ENCODE data around the gene LRBA. TPM values are rescaled to one million over a fixed set of nuclear protein-coding genes. Genes with fewer than 3 reads are reported as not detected.

LRBA gene
- total and polyA plus RNA-seq, 8 donors = 7.3 to 156 (median 73.9) TPM

DNA sequence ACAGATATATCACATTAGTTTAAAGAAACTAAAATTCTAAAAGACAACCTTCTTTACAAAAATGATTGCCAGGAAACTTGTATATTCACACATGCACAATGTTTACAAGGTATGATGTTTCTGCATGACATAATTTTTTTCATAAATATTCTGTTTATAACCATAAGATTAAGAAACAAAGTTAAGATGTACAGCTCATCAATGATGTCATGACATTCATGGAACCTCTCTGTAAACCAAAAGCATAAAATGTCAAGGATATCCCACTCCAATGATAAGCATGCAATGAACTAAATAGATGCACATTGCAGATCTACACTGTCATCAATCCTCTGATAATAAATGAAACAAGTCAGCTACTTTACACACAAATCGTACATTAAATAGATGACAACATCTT, 297.1 kb downstream of the LRBA start:
- Histone ChIP-seq H3K27me3 (no peaks in the 10 kb centered on the region), H3K36me3 (no peaks in the 10 kb centered on the region), H3K4me3 (no peak overlapping the region), H3K4me1 (peaks cover 1 to 17% (median 7%) of the 10 kb centered on the region in 4 donors), H3K9me3 (no peaks in the 10 kb centered on the region), H3K27ac (no peak overlapping the region)
- no peak for DNase-seq
- TF ChIP-seq, protein P1, sequence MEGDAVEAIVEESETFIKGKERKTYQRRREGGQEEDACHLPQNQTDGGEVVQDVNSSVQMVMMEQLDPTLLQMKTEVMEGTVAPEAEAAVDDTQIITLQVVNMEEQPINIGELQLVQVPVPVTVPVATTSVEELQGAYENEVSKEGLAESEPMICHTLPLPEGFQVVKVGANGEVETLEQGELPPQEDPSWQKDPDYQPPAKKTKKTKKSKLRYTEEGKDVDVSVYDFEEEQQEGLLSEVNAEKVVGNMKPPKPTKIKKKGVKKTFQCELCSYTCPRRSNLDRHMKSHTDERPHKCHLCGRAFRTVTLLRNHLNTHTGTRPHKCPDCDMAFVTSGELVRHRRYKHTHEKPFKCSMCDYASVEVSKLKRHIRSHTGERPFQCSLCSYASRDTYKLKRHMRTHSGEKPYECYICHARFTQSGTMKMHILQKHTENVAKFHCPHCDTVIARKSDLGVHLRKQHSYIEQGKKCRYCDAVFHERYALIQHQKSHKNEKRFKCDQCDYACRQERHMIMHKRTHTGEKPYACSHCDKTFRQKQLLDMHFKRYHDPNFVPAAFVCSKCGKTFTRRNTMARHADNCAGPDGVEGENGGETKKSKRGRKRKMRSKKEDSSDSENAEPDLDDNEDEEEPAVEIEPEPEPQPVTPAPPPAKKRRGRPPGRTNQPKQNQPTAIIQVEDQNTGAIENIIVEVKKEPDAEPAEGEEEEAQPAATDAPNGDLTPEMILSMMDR (IDR thresholded peaks at IDR 0.05) = no peak
- TF ChIP-seq EP300 (IDR thresholded peaks at IDR 0.05) (no peak), POLR2AphosphoS5 (IDR thresholded peaks at IDR 0.05) (no peak), POLR2A (IDR thresholded peaks at IDR 0.05) (no peak)
- WGBS, 5 donors = 87 to 98% (median 93%) methylated on average over 1 of the region's 1 CpG
- intact Hi-C loops (cut with DNase I; ENCODE audit: low total_unique reads) = no loop called here

DNA sequence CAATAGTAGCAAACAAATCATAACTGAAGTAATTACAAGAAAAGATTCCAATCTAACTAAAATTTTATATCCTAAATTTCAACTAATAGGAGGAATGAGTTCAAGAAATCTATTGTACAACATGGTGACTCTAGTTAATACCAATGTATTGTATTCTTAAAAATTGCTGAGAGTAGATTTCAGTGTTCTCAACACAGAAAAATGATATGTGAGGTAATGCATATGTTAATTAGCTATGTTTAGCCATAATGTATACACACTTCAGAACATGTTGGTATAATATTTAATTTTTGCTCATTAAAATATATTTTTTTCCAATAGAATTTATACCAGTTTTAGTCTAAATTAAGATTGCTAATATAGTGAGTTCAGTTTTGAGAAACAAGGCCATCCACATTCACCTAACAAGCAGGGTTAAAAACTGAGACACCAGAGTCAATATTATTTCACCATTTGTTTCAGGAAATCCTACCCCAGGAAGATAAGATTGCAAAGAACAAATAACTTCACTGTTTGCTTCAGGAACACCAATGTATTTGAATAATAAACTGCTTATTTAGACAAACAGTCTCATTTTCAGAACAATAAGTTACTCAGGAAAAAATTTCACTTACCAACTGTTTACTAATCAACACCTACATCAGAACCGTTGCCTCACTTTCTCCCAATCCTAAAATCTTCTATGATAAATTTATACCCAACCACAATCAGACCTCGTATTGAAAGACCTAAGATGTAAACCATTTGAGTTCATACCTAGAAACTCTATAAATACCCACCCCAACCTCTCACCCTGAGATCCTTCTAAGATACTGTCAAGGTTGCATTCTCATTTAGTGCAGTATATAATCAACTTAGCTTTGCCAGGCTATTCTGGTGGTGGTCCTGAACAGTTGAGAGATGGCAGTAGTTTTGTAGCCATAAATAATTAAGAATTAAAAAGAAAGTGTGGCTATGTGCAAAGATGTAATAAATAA, 300.3 kb downstream of the LRBA start:
- WGBS, 5 donors = 31 to 59% (median 52%) methylated on average over 2 of the region's 2 CpGs
- Histone ChIP-seq H3K4me3 (no peak overlapping the region), H3K27ac (no peak overlapping the region), H3K27me3 (no peaks in the 10 kb centered on the region), H3K36me3 (no peaks in the 10 kb centered on the region), H3K4me1 (peaks cover 0 to 9% (median 0%) of the 10 kb centered on the region in 4 donors), H3K9me3 (no peaks in the 10 kb centered on the region)
- peak in 1 of 2 donors; percentile 53 for DNase-seq
- TF ChIP-seq EP300 (IDR thresholded peaks at IDR 0.05) (no peak), POLR2A (IDR thresholded peaks at IDR 0.05) (no peak), POLR2AphosphoS5 (IDR thresholded peaks at IDR 0.05) (peak in 1 of 3 donors; percentile 55)
- intact Hi-C loops (cut with DNase I; ENCODE audit: low total_unique reads) = no loop called here

DNA sequence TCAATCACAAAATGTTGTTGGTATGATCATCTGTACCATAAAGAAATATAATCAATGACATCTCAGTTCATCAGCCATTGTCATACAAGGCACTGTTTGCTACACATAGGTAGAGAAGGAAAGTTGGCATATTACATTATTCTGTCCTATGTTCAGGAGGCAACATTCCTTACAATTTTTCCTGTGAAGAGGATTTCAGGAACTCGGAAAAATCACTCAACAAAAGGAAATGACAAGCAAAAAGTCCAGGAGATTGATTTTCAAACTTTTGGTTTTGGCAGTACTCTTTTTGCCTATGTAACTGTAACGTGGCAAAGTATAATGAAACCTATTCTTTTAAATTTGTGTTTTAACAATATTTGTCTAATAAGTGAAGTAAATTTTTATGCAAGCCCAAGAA, 301.8 kb downstream of the LRBA start:
- WGBS, 5 donors = 78 to 82% (median 80%) methylated on average over 2 of the region's 2 CpGs
- no peaks in the 10 kb centered on the region for H3K27me3 ChIP-seq
- H3K4me1 ChIP-seq = peaks cover 0 to 9% (median 0%) of the 10 kb centered on the region in 4 donors
- no peaks in the 10 kb centered on the region for H3K9me3 ChIP-seq
- no peak for DNase-seq
- H3K27ac ChIP-seq = no peak overlapping the region
- H3K4me3 ChIP-seq = no peak overlapping the region
- no peak for TF ChIP-seq POLR2AphosphoS5 (IDR thresholded peaks at IDR 0.05)
- TF ChIP-seq, protein P1 (IDR thresholded peaks at IDR 0.05) = no peak
- no peak for TF ChIP-seq EP300 (IDR thresholded peaks at IDR 0.05)
- TF ChIP-seq POLR2A (IDR thresholded peaks at IDR 0.05) = no peak
- no peaks in the 10 kb centered on the region for H3K36me3 ChIP-seq
- intact Hi-C loops (cut with DNase I; ENCODE audit: low total_unique reads) = no loop called here

DNA sequence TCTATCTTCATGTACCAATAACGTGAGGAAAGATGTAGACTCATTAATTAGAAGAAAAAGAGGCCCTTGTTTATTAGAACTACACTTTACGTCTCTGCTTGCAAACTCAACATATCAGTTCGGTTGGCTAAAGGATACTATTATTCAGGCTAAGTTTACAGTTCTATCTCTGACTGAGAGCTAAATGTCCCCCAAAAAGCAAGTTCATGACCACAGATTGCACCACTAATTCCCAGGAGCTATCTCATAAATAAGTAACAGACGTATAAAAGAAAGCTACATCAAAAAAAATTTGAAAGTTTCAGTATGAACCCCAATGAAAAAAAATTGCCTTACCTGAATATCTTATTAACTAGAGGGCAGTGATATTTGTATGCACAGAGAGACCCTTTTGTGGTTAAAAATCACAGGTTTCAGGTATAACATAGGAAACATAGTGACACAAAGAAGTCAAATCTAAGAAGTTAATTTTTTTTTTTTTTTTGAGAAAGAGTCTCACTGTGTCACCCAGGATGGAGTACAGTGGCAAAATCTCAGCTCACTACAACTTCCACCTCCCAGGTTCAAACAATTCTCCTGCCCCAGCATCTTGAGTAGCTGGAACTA, 304.2 kb downstream of the LRBA start:
- Histone ChIP-seq H3K27ac (no peak overlapping the region), H3K9me3 (no peaks in the 10 kb centered on the region), H3K4me3 (no peak overlapping the region), H3K27me3 (no peaks in the 10 kb centered on the region), H3K36me3 (no peaks in the 10 kb centered on the region), H3K4me1 (peaks cover 0 to 9% (median 0%) of the 10 kb centered on the region in 4 donors)
- no peak for DNase-seq
- intact Hi-C loops (cut with DNase I; ENCODE audit: low total_unique reads) = no loop called here
- 82 to 91% (median 86%) methylated on average over 4 of the region's 4 CpGs for WGBS, 5 donors
- no peak for TF ChIP-seq POLR2A (IDR thresholded peaks at IDR 0.05)
- no peak for TF ChIP-seq EP300 (IDR thresholded peaks at IDR 0.05)
- TF ChIP-seq POLR2AphosphoS5 (IDR thresholded peaks at IDR 0.05) = no peak
- TF ChIP-seq, protein P1 (IDR thresholded peaks at IDR 0.05) = no peak

Data from stomach (tissue), 9 donors.